ENCODE data around the gene TTC22. TPM values are rescaled to one million over a fixed set of nuclear protein-coding genes. Genes with fewer than 3 reads are reported as not detected.
A peak's percentile ranks its signal among the peaks of the same experiment; 100 is the strongest.

TTC22 gene
- total RNA-seq, 2 experiments from 2014 or later = 19.8 to 20.9 TPM

- peak overlapping the region; percentile 95 for H3K27ac Mint-ChIP-seq
- POLR2A ChIA-PET = interaction anchor here (0.6 to 2.7 kb wide), 17 partner anchors 7 to 600 kb away, joined by 3 to 13 read pairs (median 4); partner anchors contain the start of genes CYB5RL, MRPL37 and TTC4
- no peaks in the 10 kb centered on the region for H3K27me3 Mint-ChIP-seq
- DNase-seq = no peak
- CTCF ChIA-PET = interaction anchor here (0.6 to 4.1 kb wide), 16 partner anchors 8 to 301 kb away, joined by 3 to 49 read pairs (median 5); partner anchors contain the start of gene TTC4
- peaks cover 31% of the 10 kb centered on the region for H3K36me3 Mint-ChIP-seq (ENCODE audit: low read depth)
- H3K4me1 Mint-ChIP-seq = peaks cover 80% of the 10 kb centered on the region
- H3K4me3 Mint-ChIP-seq = peak overlapping the region; percentile 88
- H3K9me3 Mint-ChIP-seq = no peaks in the 10 kb centered on the region
Measured at GRCh38 chr1:54800041-54800898, 853 bp downstream of the TTC22 start.

- peak overlapping the region; percentile 95 for H3K27ac Mint-ChIP-seq
- peak overlapping the region; percentile 88 for H3K4me3 Mint-ChIP-seq
- CTCF ChIA-PET = interaction anchor here (1.0 to 4.1 kb wide), 4 partner anchors 13 to 127 kb away, joined by 3 to 49 read pairs (median 4); no protein-coding TSS in a partner anchor
- POLR2A ChIA-PET = interaction anchor here (0.7 to 2.1 kb wide), 8 partner anchors 9 to 197 kb away, joined by 3 to 10 read pairs (median 4); partner anchors contain the start of gene TTC4
- H3K27me3 Mint-ChIP-seq = no peaks in the 10 kb centered on the region
- H3K4me1 Mint-ChIP-seq = peaks cover 80% of the 10 kb centered on the region
- H3K9me3 Mint-ChIP-seq = no peaks in the 10 kb centered on the region
- peaks cover 42% of the 10 kb centered on the region for H3K36me3 Mint-ChIP-seq (ENCODE audit: low read depth)
- DNase-seq = peak; percentile 51
Measured at GRCh38 chr1:54798769-54799641, 2.1 kb downstream of the TTC22 start.

GRCh38 chr1:54798206-54798605, 2.9 kb downstream of the TTC22 start:
- CTCF ChIA-PET = interaction anchor here (1.1 to 4.1 kb wide), 2 partner anchors 14 to 126 kb away, joined by 4 to 49 read pairs; no protein-coding TSS in a partner anchor
- H3K4me3 Mint-ChIP-seq = peak overlapping the region; percentile 88
- peaks cover 73% of the 10 kb centered on the region for H3K4me1 Mint-ChIP-seq
- H3K9me3 Mint-ChIP-seq = no peaks in the 10 kb centered on the region
- no peak for DNase-seq
- H3K27me3 Mint-ChIP-seq = no peaks in the 10 kb centered on the region
- POLR2A ChIA-PET = interaction anchor here (1.2 to 2.1 kb wide), 2 partner anchors 9 to 82 kb away, joined by 4 to 10 read pairs; partner anchors contain the start of gene TTC4
- peak overlapping the region; percentile 95 for H3K27ac Mint-ChIP-seq
- peaks cover 47% of the 10 kb centered on the region for H3K36me3 Mint-ChIP-seq (ENCODE audit: low read depth)

- Mint-ChIP-seq H3K36me3 (ENCODE audit: low read depth) (peaks cover 57% of the 10 kb centered on the region), H3K27me3 (no peaks in the 10 kb centered on the region), H3K4me3 (no peak overlapping the region), H3K27ac (no peak overlapping the region), H3K9me3 (peaks cover 2% of the 10 kb centered on the region), H3K4me1 (peaks cover 67% of the 10 kb centered on the region)
- CTCF ChIA-PET = no interaction called here
- no peak for DNase-seq
- POLR2A ChIA-PET = interaction anchor here (1.6 kb wide), 1 partner anchor 17 kb away, joined by 5 read pairs; no protein-coding TSS in a partner anchor
Measured at GRCh38 chr1:54796902-54797301, 4.2 kb downstream of the TTC22 start.

GRCh38 chr1:54795841-54796468, 5.2 kb downstream of the TTC22 start:
- DNase-seq = no peak
- Mint-ChIP-seq H3K27me3 (no peaks in the 10 kb centered on the region), H3K4me1 (peaks cover 62% of the 10 kb centered on the region), H3K9me3 (peaks cover 3% of the 10 kb centered on the region), H3K27ac (no peak overlapping the region), H3K4me3 (no peak overlapping the region), H3K36me3 (ENCODE audit: low read depth) (peaks cover 65% of the 10 kb centered on the region)
- CTCF ChIA-PET = interaction anchor here (1.0 to 1.5 kb wide), 3 partner anchors 11 to 15 kb away, joined by 3 to 5 read pairs (median 4); no protein-coding TSS in a partner anchor
- POLR2A ChIA-PET = interaction anchor here (1.6 kb wide), 1 partner anchor 18 kb away, joined by 5 read pairs; no protein-coding TSS in a partner anchor

GRCh38 chr1:54795356-54795665, 5.8 kb downstream of the TTC22 start:
- peaks cover 67% of the 10 kb centered on the region for H3K36me3 Mint-ChIP-seq (ENCODE audit: low read depth)
- ChIA-PET CTCF (interaction anchor here (1.0 to 1.5 kb wide), 3 partner anchors 12 to 16 kb away, joined by 3 to 5 read pairs (median 4); no protein-coding TSS in a partner anchor), POLR2A (interaction anchor here (1.1 to 1.6 kb wide), 2 partner anchors 12 to 19 kb away, joined by 4 to 5 read pairs; no protein-coding TSS in a partner anchor)
- H3K4me1 Mint-ChIP-seq = peaks cover 62% of the 10 kb centered on the region
- H3K27ac Mint-ChIP-seq = peak overlapping the region; percentile 38
- no peaks in the 10 kb centered on the region for H3K27me3 Mint-ChIP-seq
- no peak overlapping the region for H3K4me3 Mint-ChIP-seq
- peaks cover 3% of the 10 kb centered on the region for H3K9me3 Mint-ChIP-seq
- DNase-seq = no peak

- Mint-ChIP-seq H3K36me3 (ENCODE audit: low read depth) (peaks cover 65% of the 10 kb centered on the region), H3K27ac (peak overlapping the region; percentile 29), H3K4me1 (peaks cover 56% of the 10 kb centered on the region), H3K27me3 (no peaks in the 10 kb centered on the region), H3K4me3 (no peak overlapping the region), H3K9me3 (peaks cover 3% of the 10 kb centered on the region)
- POLR2A ChIA-PET = interaction anchor here (0.6 to 1.1 kb wide), 2 partner anchors 13 to 220 kb away, joined by 3 to 4 read pairs; no protein-coding TSS in a partner anchor
- CTCF ChIA-PET = interaction anchor here (1.0 to 3.7 kb wide), 4 partner anchors 13 to 29 kb away, joined by 3 to 18 read pairs (median 4); partner anchors contain the start of gene PARS2
- DNase-seq = no peak
Measured at GRCh38 chr1:54794451-54795355, 6.4 kb downstream of the TTC22 start.

GRCh38 chr1:54792686-54793282, 8.3 kb downstream of the TTC22 start:
- peaks cover 58% of the 10 kb centered on the region for H3K36me3 Mint-ChIP-seq (ENCODE audit: low read depth)
- H3K27ac Mint-ChIP-seq = no peak overlapping the region
- H3K9me3 Mint-ChIP-seq = peaks cover 3% of the 10 kb centered on the region
- POLR2A ChIA-PET = interaction anchor here (0.9 to 1.1 kb wide), 2 partner anchors 8 to 14 kb away, joined by 3 read pairs; partner anchors contain the start of gene TTC22
- no peak overlapping the region for H3K4me3 Mint-ChIP-seq
- peaks cover 41% of the 10 kb centered on the region for H3K4me1 Mint-ChIP-seq
- CTCF ChIA-PET = interaction anchor here (0.7 to 3.7 kb wide), 12 partner anchors 8 to 280 kb away, joined by 3 to 18 read pairs (median 4); partner anchors contain the start of genes PARS2, TTC22 and TTC4
- DNase-seq = no peak
- H3K27me3 Mint-ChIP-seq = no peaks in the 10 kb centered on the region

GRCh38 chr1:54791880-54792522, 9.1 kb downstream of the TTC22 start:
- Mint-ChIP-seq H3K27ac (no peak overlapping the region), H3K4me3 (no peak overlapping the region), H3K36me3 (ENCODE audit: low read depth) (peaks cover 54% of the 10 kb centered on the region), H3K27me3 (no peaks in the 10 kb centered on the region), H3K9me3 (peaks cover 3% of the 10 kb centered on the region), H3K4me1 (peaks cover 34% of the 10 kb centered on the region)
- CTCF ChIA-PET = interaction anchor here (0.7 to 3.7 kb wide), 13 partner anchors 9 to 279 kb away, joined by 3 to 18 read pairs (median 4); partner anchors contain the start of genes PARS2, TTC22 and TTC4
- DNase-seq = peak; percentile 52
- POLR2A ChIA-PET = interaction anchor here (0.9 kb wide), 1 partner anchor 15 kb away, joined by 3 read pairs; no protein-coding TSS in a partner anchor

- H3K36me3 Mint-ChIP-seq (ENCODE audit: low read depth) = peaks cover 36% of the 10 kb centered on the region
- H3K27ac Mint-ChIP-seq = no peak overlapping the region
- H3K27me3 Mint-ChIP-seq = no peaks in the 10 kb centered on the region
- ChIA-PET CTCF (no interaction called here), POLR2A (interaction anchor here (1.2 to 1.4 kb wide), 2 partner anchors 13 to 19 kb away, joined by 3 read pairs; partner anchors contain the start of gene TTC22)
- peaks cover 3% of the 10 kb centered on the region for H3K9me3 Mint-ChIP-seq
- H3K4me1 Mint-ChIP-seq = peaks cover 4% of the 10 kb centered on the region
- no peak overlapping the region for H3K4me3 Mint-ChIP-seq
- no peak for DNase-seq
Measured at GRCh38 chr1:54788459-54788858, 12.7 kb downstream of the TTC22 start.

Data from activated CD4-positive, alpha-beta memory T cell treated with anti-CD3 and anti-CD28 coated beads, Interleukin-2, amount 10 ng/mL, durations not matched to agents 7 days and 5 days (primary cell).